Vagina (tissue), 2 donors: ENCODE results near the gene USP19.

Experiments
- POLR2A ChIP-seq, 2 donors: fragments of 450-650 bp; IDR thresholded peaks; one replicate each; pipeline ENCODE4 v1.6.1; 2017; ENCODE audit warnings: antibody characterized with exemption in 2 of 2, mild to moderate bottlenecking in 2 of 2, moderate library complexity in 2 of 2
- TF ChIP-seq, protein P1 (sequence below), 3 experiments: fragments of 450-650 bp in 2 of 3; fragments of 200-600 bp in 1 of 3; sonication (generic) in 1 of 3; IDR thresholded peaks; one replicate each; pipeline ENCODE4 v1.5.1; 2017 to 2019; ENCODE audit warnings: antibody characterized with exemption in 3 of 3, mild to moderate bottlenecking in 2 of 3, moderate library complexity in 2 of 3

DNA sequence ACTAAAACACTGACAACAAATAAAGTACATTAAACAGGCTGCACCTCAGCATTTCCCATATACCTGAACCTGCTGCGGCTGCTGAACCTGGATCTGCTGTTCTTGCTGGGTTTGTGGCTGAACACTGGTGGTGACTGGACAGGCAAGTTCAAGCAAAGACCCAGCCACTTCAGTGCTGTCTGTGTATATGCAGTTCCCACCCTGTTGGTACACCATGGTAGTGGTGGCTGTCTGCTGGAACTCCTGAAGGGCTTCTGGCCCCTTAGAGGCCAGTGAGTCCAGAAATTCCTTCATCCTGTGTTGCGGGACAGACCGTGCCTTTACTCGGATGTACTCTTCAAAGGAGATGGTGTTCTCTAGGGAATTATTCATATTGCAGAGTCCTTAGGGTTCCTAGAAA lies 44.0 kb downstream of the USP19 start:
- TF ChIP-seq, protein P1, sequence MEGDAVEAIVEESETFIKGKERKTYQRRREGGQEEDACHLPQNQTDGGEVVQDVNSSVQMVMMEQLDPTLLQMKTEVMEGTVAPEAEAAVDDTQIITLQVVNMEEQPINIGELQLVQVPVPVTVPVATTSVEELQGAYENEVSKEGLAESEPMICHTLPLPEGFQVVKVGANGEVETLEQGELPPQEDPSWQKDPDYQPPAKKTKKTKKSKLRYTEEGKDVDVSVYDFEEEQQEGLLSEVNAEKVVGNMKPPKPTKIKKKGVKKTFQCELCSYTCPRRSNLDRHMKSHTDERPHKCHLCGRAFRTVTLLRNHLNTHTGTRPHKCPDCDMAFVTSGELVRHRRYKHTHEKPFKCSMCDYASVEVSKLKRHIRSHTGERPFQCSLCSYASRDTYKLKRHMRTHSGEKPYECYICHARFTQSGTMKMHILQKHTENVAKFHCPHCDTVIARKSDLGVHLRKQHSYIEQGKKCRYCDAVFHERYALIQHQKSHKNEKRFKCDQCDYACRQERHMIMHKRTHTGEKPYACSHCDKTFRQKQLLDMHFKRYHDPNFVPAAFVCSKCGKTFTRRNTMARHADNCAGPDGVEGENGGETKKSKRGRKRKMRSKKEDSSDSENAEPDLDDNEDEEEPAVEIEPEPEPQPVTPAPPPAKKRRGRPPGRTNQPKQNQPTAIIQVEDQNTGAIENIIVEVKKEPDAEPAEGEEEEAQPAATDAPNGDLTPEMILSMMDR (IDR thresholded peaks at IDR 0.05), result no peak
- TF ChIP-seq POLR2A (IDR thresholded peaks at IDR 0.05), result no peak
